ENCODE results near the gene HSPA2.

HSPA2 gene

GRCh38 chr14:64540208-64541202, at the start of gene HSPA2:
TSS of gene HSPA2 (plus strand) at chr14:64540741. CDS start at chr14:64540850, 109 bp downstream.
- DNase-seq = peak; percentile 97 to 100 (median 99)
- intact Hi-C loops (cut with DNase I) = loop anchor here (2.0 kb wide), 1 partner anchor 36 kb away; the partner anchor contains the start of gene ZBTB1

GRCh38 chr14:64491637-64492036, 48.9 kb upstream of the HSPA2 start:
- intact Hi-C loops (cut with DNase I) = no loop called here
- DNase-seq = no peak

GRCh38 chr14:64493455-64493854, 47.1 kb upstream of the HSPA2 start:
- intact Hi-C loops (cut with DNase I) = no loop called here
- DNase-seq = no peak

DNA sequence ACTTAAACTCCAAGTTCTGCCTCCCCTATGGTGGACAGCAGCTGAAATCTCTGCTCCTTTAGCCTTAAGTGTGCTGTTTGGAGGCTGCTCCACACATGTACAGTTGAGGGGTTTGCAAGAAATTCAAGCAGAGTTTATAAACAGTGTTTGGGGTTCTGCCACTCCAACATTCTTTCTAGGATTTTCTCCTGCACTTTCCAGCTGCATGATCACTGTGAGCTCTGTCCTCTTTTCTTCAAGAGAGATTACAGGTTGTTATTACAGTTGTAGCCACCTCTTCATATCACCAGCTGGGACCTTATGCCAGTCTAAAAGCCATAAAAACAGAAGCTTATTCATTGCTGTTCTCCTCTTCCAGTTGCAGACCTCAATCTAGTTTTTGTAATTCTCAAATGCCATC, 45.3 kb upstream of the HSPA2 start:
- DNase-seq = no peak
- intact Hi-C loops (cut with DNase I) = no loop called here

DNA sequence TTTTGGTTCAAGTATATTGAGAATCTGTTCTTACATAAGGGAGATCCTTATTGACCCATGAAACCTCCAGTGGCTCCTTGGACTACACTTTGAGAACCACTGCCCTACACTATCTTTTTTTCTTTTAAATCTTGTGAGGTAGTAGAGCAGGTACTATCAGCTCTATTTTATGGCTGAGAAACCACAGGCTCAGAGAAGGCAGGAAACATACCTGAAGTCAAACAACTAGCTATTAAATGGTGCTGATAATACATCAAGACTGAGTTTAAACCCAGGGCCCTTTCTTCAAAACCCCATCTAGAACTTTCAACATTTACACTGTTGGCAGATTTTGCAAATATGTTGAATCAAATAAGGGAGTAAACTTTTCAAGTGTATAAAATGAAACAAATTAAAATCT, 43.8 kb upstream of the HSPA2 start:
- intact Hi-C loops (cut with DNase I) = no loop called here
- DNase-seq = no peak

GRCh38 chr14:64500088-64500487, 40.5 kb upstream of the HSPA2 start:
- intact Hi-C loops (cut with DNase I) = loop anchor here (10.0 kb wide), 1 partner anchor 155 kb away; no protein-coding TSS in a partner anchor
- no peak for DNase-seq

DNA sequence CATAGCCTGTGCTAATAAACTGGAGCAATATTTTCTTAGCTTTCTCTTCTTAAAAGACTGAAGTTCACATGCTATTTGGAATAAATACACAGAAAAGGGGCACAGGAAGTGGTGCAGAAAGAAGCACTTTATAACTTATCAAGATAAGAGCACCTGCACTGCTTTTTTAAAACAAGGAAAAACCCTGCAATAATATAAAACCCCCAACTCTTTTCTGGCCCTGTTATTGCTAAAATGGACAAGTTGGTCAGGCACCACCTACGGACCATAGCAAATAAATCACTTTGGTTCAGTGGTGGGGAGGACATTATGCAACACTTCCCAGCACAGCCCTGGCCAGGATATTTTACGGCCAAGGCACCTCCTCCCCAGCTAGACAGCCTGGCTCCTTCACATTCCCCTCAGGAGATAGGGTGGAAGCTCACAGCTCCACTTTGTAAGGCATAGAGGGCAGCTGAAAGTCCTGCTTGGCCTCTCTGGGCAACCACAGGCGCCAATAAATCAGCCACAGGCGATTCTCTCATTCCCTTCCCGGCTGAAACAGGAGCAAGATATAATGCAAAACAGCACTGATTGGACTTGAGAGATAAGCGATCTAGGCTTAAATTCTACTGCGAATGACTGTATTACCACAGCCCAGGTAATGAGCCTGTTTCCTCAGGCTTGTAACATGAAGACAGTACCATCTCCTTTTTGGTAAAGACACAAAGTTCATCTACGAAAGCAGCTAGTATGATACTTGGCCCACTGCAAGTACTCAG, 39.0 kb upstream of the HSPA2 start:
- intact Hi-C loops (cut with DNase I) = loop anchor here (10.0 kb wide), 1 partner anchor 157 kb away; no protein-coding TSS in a partner anchor

DNA sequence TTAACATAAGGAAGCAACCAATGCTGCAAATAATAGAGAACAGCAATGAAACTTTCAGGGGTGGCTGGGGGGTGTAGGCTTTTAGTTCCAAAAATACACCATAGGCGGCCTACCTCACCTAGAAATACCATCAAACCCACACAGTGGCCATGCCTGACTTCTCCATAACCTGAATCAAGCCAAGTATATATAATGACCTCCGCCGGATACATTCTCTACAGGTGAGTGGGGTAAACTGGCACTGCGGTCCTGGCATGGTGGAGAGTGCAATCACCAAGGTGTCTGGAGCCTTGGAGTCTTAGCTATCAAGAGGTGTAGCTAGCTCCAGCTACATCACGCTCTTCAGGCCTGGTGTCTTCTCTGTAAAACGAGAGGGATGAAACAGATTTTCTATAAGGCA, 38.1 kb upstream of the HSPA2 start:
- intact Hi-C loops (cut with DNase I) = loop anchor here (10.0 kb wide), 1 partner anchor 158 kb away; no protein-coding TSS in a partner anchor
- DNase-seq = peak in 3 of 42 donors; percentile 10 to 15 (median 14)

More for the DNA sequence above, 39.0 kb upstream of the HSPA2 start:
- DNase-seq = peak in 9 of 42 donors; percentile 10 to 64 (median 30)

DNA sequence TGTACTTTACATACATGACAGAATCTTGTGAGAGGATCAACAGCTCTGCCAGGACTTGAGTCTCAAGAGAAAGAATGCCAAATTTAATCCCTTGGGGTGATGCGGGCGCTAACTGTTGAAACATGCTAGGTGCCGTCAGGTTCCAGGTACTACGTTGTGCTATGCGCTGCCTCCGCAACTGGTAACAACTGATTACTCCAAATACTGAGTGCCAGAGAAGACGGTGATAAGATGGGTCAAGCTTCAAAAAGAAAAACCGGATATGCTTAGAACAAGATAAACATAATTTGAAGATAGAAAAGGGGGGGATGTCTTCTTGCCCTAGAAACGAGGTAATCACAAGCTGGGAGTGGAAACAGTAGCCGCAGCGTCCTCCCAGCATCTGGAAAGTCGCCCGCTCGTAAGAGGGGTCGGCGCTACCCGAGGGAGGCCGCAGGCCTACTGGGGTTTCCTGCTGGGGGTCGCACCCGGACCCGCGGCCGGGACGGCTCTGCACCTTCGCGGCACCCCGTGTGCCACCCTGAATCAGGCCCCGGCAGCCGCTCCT, 37.6 kb upstream of the HSPA2 start:
- intact Hi-C loops (cut with DNase I) = loop anchor here (10.0 kb wide), 1 partner anchor 158 kb away; no protein-coding TSS in a partner anchor
- peak in 24 of 42 donors; percentile 2 to 62 (median 36) for DNase-seq

DNA sequence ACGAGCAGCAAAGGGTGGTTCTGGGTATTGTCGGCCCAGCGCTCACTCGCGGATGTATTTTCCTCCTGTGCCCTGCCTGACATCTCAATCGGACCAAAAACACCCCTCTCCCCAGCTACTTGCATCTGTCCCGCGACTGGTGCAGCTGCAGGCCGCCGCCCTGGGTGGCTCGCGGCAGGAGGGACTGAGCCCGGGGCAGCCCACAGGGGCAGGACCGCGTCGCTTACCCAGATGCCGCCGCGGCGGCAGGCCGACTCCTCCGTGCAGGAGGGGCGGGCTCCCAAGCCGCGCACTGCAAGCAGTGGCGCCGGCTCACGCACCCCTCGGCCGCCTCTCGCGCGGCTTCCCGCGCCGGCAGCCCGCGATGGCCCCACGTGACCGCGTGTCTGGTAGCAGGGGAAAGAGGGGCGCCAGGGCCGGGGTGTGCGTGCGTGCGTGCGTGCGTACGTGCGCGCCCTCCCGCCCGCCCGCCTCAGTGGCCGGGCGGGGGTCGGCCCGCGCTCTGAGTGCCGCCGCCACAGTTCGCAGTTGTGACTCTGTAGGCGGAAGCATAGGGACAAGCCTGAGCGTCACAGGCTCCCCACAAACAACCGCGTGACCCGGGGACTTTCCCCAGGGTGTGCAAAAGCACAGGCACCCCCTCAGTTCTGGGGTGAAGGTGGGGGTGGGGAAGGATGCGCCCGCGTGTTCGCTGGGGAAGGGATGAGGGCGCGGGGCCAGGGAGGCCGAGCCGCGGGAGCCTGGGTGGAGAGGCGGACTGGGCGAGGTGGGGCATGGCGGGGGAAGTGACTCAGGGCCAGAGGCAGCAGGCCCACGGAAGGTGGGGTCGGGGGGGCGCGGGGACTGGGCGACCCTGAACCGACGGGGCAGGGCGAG, 36.9 kb upstream of the HSPA2 start, which contains the start of gene ZBTB25:
Gene ZBTB25, minus strand, starts transcription at position 405 of the 876 bp plus-strand sequence. CDS start 13,305 bp downstream, outside the sequence.
- DNase-seq = peak; percentile 76 to 97 (median 92)
- intact Hi-C loops (cut with DNase I) = loop anchor here (2.0 to 10.0 kb wide), 3 partner anchors 37 to 159 kb away; partner anchors contain the start of gene HSPA2

- DNase-seq = peak; percentile 39 to 91 (median 80)
- intact Hi-C loops (cut with DNase I) = loop anchor here (2.0 to 10.0 kb wide), 3 partner anchors 36 to 160 kb away; partner anchors contain the start of gene HSPA2
Observed at GRCh38 chr14:64504310-64504896, 36.1 kb upstream of the HSPA2 start, which contains the start of gene ZBTB1. TSS of gene ZBTB1 (plus strand) at chr14:64504770. CDS start at chr14:64521505, 16,735 bp downstream.

- peak; percentile 76 to 97 (median 91) for DNase-seq
- intact Hi-C loops (cut with DNase I) = loop anchor here (2.0 to 10.0 kb wide), 3 partner anchors 36 to 160 kb away; partner anchors contain the start of gene HSPA2
Observed at GRCh38 chr14:64504897-64505794, 35.4 kb upstream of the HSPA2 start.

DNA sequence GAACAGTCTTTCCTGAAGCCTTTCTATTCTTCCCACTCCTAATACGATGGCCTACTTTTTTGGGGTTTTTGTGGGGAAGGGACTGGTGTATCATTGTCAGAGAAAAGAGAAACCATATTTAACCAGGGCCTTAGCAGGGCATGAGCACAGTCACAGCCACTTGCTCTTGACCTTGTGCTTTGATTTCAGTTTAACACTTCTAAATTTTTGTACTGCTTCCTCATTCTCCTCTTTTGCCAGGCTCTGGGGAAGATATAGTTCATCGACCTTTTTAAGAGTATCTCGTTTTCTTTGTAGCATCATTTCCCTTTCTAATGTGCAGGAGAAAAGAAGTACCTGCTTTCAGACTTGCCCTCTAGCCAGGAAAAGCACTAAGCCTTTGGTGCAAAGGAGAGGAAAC, 33.8 kb upstream of the HSPA2 start:
- intact Hi-C loops (cut with DNase I) = loop anchor here (10.0 kb wide), 1 partner anchor 162 kb away; no protein-coding TSS in a partner anchor
- no peak for DNase-seq

- intact Hi-C loops (cut with DNase I) = loop anchor here (10.0 kb wide), 1 partner anchor 163 kb away; no protein-coding TSS in a partner anchor
- DNase-seq = peak in 2 of 42 donors; percentile 12 to 27
Observed at GRCh38 chr14:64507376-64508156, 33.0 kb upstream of the HSPA2 start.

DNA sequence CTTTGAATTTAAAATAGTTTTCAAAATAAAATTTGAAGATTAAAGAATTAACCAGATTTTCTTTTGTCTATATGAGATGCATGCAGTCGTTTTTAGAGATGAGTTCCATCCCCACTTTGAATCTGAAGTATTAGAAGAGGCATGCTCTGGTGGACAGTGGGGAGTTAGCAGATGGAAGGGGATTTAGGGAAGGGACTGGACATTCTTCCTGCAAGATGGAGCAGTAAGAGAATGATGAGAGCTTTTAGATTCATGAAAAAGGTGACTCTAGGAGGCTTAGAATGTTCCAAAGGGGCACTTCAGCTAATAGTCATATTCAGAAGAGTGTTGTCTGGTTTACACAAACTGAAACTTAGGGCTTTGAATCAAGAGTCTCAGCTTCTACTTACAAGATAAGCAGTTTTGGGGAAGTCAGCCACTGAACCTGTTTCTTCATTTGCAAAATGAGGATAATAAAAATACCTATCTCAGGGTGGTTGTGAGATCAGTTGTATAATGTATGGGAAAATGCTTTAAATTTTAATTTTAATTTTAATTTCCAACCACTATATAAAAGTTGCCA, 32.2 kb upstream of the HSPA2 start:
- intact Hi-C loops (cut with DNase I) = loop anchor here (10.0 kb wide), 1 partner anchor 163 kb away; no protein-coding TSS in a partner anchor
- DNase-seq = no peak

All from head of caudate nucleus (tissue), 42 donors.